EL (cell line): ENCODE results near the gene SDHAF2.
A peak's percentile ranks its signal among the peaks of the same experiment; 100 is the strongest.
"Not testable (repeated sequence)": the region's sequence is repeated elsewhere in the genome, so short reads cannot be mapped to it uniquely, and the experiment has no call there.

Source experiments
- DNase-seq: peaks from one replicate; pipeline ENCODE4 v3.0.0-alpha.2; 2016

The SDHAF2 gene

DNA sequence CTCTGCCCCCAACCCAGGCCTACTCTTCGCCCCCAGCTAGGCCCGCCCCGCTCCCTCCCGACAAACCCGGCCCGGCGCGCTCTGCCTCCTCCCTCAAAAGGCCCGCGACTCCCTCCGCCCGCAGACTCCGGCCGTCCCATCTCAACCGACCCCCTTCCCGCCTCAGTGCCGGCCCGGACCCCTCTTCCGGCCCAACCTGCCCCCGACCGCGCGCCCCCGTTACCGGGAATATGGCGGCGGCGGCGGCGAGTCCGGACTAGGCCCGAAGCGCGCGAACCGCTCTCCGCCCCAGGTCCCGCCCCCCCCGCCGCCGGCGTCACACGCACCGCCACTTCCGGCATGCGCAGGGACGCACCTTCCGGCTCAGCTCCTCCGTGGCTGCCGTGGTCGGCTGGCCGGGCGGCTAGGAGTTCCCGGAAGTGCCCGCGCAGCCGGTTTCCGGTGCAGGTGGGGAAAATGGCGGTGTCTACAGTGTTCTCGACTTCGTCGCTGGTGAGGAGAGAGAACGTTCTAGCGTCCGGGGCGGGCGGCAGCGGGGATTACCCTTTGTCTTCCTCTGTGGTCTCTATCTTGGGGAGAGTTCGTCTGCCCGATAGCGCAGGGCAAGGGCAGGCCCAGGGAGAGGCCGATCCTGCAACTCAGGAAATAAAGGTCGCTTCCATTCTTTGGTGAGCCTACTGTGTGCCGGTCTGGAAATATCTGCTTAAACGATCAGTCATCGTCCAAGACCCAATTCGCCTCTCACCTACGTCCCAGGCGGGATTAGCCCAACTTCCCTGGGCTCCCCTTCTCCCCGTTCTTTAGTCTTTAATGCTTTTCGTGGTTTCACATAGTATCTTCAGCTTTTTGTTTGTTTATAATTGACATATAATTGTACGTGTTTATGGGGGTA is at the start of gene SDHAF2, which contains the start of gene CPSF7:
SDHAF2 (plus strand) TSS at position 434 of the 892 bp plus-strand sequence; CDS start at position 457, 23 bp downstream.
CPSF7 (minus strand) TSS at position 285 of the 892 bp plus-strand sequence. CDS start 740 bp downstream, outside the sequence.
- peak; percentile 95 for DNase-seq

DNA sequence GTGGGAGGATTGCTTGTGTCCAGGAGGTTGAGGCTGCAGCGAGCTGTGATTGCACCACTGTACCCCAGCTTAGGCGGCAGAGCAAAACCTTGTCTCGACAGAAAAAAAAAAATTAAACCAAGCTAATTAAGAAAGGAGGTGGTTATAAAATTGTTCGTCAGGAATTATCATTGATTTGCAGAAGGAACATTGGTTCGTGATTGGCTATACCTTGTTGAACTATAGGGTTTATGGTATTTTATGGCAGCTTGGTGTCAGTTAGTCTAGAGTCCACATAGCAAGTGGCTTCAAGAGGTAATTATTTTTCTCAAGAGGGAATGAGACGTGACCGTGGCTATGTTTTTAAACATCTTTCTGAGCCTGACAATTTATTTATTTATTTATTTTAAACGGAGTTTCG is 49.0 kb upstream of the SDHAF2 start:
- DNase-seq = no peak

DNA sequence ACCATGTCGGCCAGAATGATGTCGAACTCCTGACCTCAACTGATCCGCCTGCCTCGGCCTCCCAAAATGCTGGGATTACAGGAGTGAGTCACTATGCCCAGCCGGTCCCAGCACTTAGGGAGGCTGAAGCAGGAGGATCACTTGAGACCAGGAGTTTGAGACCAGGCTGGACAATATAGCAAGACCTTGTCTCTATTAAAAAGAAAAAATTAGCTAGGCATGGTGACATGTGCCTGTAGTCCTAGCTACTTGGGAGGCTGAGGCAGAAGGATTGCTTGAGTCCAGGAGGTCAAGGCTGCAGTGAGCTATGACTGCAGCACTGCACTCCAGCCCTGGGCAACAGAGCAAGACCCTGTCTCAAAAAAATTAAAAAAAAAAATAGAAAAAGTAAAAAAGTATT is 46.1 kb upstream of the SDHAF2 start:
- DNase-seq = not testable (repeated sequence)

DNA sequence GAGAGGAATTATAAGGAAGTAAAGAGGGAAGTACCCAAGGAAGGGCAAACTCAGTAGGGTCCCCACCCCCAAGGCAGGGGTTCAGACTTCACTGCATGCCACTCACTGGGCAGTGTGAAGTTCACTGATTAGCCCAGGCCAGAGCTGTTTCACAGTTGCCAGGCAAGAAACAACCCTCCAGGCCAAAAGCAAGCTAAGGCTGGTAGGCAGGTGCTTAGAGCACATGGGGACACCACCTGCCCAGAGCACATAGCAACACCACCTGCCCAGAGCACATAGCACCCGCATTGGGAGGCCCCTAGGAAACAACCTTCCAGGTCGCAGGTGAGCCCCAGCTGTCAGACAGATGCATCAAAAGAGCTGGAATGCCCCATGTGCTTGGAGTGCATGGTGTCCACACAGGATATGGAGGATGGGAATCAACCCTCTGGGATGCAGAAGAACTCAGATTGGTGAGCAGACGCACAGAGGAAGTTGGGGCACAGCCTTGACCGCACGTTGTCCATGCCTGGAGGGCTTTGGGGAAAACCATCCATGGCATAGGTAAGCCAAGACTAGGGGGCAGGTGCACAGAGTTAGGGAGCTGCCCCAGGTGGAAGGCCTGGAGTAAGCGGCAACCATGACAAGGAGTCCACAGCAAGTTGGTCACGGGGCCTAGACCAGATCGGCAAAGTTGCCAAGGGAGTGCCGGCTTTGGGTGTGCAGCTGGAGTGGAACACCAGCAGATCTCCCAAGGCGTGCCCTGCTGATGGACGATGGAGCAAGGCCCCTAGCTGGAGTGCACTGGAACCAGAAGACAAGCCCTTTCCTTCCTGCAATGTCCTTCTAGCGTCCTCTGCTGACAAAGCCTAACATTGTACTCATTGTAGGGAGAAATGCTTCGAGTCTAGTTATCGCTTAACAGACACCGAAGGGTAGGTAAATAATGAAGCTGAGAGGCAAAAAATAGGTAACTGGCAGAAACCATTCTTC is 45.4 kb upstream of the SDHAF2 start:
- DNase-seq = peak; percentile 26

GRCh38 chr11:61390161-61390560 is 39.8 kb upstream of the SDHAF2 start:
- DNase-seq = no peak

GRCh38 chr11:61392981-61393595 is 36.8 kb upstream of the SDHAF2 start:
- DNase-seq = peak; percentile 40

GRCh38 chr11:61401173-61401572 is 28.8 kb upstream of the SDHAF2 start:
- no peak for DNase-seq

DNA sequence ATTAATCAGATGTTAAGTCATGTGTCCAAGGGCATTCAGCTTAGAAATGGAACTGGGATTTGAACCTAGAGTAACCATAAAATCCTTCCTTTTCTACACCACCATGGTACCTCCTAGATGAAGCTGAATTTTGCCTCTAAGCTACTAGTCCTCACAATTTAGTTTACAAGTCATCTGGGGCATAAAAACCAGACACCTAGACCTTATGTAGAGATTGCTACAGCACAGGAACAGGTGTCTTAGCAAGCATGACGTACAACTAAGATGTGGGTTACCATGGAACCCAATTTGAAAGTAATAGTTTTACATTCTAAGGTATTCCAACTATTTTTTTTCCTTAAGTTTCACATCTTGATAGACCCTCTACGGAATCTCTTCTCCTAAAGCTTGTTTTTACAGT is 28.4 kb upstream of the SDHAF2 start:
- DNase-seq = no peak

- DNase-seq = no peak
These were observed 26.3 kb upstream of the SDHAF2 start for GRCh38 chr11:61403658-61404057.

- no peak for DNase-seq
These were observed 25.8 kb upstream of the SDHAF2 start for GRCh38 chr11:61404103-61404502.

- no peak for DNase-seq
These were observed 25.3 kb upstream of the SDHAF2 start for GRCh38 chr11:61404641-61405040.

- DNase-seq = no peak
These were observed 23.9 kb upstream of the SDHAF2 start for GRCh38 chr11:61406067-61406466.

GRCh38 chr11:61406991-61407728 is 22.8 kb upstream of the SDHAF2 start:
- no peak for DNase-seq

GRCh38 chr11:61411589-61411988 is 18.3 kb upstream of the SDHAF2 start:
- no peak for DNase-seq

DNA sequence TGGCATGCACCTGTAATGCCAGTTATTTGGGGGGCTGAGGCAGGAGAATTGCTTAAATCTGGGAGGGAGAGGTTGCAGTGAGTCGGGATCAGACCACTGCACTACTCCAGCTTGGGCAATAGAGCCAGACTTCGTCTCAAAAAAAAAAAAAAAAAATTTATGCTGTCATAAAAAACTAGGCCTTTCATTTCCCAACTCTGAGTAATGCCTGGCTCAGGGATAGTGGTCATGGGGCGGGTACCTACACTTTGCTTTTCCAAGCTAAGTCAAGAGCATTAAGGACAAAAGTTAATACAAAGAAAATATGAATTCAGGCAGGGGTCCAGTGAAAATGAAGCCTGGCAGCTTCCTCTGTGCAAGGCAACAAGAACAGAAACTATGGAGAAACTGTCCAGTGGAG is 16.4 kb upstream of the SDHAF2 start:
- peak; percentile 18 for DNase-seq

DNA sequence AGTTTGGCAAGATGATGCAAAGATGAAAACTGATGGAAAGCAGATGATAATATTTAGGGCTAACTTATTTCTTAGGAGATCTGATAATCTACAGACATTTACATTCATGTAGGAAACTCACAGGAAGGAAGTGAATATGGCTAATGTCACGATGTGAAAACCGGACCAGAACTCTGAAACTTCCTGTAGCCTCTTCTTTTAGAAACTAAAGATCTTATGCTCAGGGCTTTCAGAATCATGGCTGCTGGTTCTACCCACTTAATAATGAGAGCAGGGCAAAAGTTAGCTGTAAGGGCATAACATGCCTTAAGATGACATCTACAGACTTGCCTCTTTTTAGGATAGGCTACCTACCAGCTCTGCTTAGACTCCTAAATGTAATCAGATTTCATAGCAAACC is 15.4 kb upstream of the SDHAF2 start:
- DNase-seq = no peak

DNA sequence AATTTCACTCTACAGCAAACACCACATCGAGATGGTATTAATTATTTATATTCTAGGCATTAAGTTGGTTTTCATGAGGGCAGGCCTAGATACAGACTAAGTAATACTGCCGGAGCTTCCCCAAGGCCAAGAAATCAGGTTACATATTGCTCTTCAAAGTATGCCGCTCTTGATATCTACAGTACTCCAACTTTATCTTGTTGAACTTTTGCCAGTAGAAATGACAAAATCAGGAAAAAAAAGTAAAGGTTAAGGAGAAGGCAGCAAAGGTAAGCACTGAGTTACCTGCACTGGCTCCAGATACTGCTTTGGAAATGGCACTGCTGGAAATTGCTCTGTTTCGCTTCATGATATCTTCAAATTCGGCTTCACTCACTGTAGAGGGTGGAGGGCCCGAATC is 14.5 kb upstream of the SDHAF2 start:
- DNase-seq = no peak

GRCh38 chr11:61416941-61417340 is 13.0 kb upstream of the SDHAF2 start:
- no peak for DNase-seq

GRCh38 chr11:61417670-61418069 is 12.3 kb upstream of the SDHAF2 start:
- no peak for DNase-seq

- DNase-seq = no peak
These were observed 11.8 kb upstream of the SDHAF2 start for GRCh38 chr11:61418136-61418535.

- no peak for DNase-seq
These were observed 7.7 kb upstream of the SDHAF2 start for GRCh38 chr11:61422226-61422625.
